ENCODE results near the gene CAPZA2.
A peak's percentile ranks its signal among the peaks of the same experiment; 100 is the strongest.

CAPZA2 gene

GRCh38 chr7:116862951-116863670 is 724 bp downstream of the CAPZA2 start:
- peak; percentile 61 for DNase-seq

DNA sequence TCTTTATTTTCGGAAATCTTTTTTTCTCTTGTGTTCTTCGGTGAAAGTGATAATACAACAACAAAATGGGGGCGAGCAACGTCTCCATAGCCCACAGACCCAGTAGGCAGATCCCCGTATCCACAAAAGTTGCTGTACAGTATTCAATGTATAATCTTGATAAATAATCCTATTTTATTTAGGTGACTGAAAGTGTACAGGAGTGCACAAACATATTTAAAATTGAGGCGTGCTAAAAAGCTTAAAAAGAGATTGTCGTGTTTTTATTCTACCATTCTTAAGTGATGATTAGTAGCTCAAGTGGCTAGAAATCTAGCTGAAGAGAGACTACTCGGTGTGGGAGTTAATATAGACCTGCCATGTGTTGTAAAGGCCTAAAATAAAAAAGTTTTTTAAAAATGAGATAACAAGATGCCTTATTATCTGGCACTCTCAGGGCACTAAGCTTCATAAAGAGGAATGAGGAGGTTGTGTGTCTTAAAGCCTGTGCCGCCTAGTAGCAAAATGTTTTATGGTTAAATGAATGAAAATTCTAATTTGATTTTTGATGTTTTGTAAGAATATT is 1.6 kb downstream of the CAPZA2 start:
- no peak for DNase-seq

- no peak for DNase-seq
Measured at GRCh38 chr7:116871061-116871700, 8.8 kb downstream of the CAPZA2 start.

- DNase-seq, result no peak
Measured at GRCh38 chr7:116872026-116872425, 9.6 kb downstream of the CAPZA2 start.

DNA sequence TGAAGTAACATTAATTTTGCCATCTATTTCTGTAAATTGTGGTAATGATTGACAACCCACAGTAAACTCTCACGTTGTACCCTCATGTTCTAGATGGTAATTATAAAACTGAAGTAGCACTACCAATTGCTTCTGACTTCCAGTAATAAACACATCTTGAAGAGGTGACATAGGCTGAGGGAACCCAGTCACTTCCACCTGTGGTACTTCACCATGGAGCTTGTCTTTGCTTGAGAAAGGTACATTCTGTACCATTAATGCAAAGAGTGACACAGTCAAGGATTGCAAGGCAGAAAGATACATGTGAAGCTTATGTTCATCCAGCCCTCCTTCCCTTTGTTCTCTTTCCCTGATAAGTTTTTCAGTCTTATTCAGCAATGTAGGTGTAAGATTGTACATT is 11.2 kb downstream of the CAPZA2 start:
- no peak for DNase-seq

GRCh38 chr7:116876664-116877442 is 14.5 kb downstream of the CAPZA2 start:
- no peak for DNase-seq

DNA sequence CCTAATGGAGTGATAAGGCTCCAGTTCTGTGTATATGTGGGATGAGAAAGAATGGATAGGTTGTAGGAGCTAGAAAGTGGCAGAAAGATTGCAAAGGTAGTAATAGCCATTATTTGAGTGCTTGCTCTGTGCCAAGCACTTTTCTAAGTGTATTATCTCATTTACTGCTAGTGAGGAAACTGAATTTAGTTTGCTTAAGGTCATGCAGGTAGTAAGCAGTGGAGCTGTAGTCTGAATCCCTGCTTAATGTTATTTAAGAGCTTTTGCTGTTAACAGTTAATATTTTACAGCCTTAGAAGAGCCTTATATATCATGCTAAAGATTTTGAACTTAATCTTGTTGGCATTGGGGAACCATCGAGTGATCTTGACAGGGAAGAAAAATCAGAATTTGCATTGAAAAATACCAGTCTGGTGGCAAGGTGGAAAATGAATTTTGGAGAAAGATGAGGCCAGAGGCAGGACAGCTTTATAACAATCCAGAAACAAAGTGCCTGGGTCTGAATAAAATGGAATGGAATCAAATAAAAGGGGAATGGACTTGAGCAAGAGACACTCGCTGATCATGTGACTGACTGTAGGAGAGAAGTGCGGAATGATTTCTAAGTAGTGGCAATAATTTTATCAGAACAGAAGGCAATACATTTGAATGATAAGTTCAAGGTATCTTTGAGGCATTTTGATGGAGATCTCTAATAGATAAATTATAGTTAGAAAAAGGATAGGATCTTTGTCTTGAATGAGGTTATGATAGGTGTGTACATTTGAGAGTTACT is 15.2 kb downstream of the CAPZA2 start:
- no peak for DNase-seq

DNA sequence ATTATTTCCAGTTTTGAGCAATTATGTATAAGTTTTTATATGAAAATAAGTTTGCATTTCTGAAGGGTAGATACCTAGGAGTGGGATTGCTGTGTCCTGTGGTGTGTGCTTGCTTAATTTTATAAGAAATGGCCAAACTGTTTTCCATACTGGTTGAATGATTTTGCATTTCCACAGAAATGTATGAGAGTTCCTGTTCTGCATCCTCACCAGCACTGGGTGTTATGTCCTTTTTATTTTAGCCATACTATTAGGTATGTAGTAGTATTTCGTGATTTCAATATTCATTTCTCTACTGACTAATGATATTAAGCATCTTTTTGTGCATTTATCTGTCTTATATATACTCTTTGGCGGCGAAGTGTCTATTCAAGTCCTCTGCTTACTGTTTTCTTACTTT is 22.3 kb downstream of the CAPZA2 start:
- DNase-seq, result no peak

GRCh38 chr7:116885724-116886123 is 23.3 kb downstream of the CAPZA2 start:
- no peak for DNase-seq

GRCh38 chr7:116886543-116887156 is 24.3 kb downstream of the CAPZA2 start:
- DNase-seq, result no peak

GRCh38 chr7:116888895-116889294 is 26.5 kb downstream of the CAPZA2 start:
- DNase-seq, result no peak

GRCh38 chr7:116895849-116896248 is 33.5 kb downstream of the CAPZA2 start:
- no peak for DNase-seq

DNA sequence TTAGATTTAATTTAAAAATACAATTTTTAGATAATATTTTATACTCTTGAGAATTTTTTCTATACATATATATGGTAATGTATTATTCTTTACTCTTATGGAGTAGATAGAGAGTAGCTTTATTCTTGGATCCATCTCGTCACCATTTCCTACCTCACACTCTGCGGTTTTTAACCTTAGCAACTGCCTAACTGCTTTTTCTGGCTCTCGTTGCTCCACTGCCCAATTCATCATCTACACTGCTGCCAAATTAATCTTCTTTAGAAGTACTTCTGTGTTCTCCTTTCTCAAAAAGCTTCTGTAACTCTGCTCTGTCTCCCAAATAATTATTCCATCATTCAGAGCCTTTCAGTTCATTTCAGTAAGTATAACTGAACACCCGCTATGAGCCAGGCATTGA is 35.3 kb downstream of the CAPZA2 start:
- DNase-seq, result no peak

DNA sequence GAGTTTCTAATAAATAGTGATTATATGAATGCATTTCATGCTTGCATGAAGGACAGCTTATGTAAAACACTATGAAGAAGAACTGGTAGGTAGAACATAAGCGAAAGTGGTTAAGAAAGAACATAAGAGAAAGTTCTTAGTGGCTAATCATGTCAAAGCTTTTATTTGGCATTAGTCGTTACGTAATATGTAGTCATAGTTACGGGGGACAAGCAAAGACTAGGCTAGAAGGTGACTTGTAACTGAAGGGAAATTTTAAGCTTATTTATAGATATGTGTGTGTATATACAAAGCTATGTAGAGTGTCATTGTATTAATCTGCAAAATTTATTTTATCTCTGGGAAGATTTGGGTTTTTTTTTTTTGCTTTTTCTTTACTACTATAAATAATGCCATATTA is 36.9 kb downstream of the CAPZA2 start:
- DNase-seq, result no peak

DNA sequence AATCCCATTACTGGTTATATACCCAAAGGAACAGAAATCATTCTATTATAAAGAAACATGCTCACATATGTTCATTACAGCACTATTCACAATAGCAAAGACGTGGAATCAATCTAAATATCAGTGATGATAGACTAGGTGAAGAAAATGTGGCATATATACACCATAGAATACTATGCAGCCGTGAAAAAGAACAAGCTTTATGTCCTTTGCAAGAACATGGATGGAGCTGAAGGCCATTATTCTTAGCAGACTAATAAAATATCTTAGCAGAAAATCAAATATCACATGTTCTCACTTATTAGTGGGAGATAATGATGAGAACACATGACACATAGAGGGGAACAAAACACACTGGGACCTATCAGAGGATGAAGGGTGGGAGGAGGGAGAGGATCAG is 38.8 kb downstream of the CAPZA2 start:
- DNase-seq, result no peak

DNA sequence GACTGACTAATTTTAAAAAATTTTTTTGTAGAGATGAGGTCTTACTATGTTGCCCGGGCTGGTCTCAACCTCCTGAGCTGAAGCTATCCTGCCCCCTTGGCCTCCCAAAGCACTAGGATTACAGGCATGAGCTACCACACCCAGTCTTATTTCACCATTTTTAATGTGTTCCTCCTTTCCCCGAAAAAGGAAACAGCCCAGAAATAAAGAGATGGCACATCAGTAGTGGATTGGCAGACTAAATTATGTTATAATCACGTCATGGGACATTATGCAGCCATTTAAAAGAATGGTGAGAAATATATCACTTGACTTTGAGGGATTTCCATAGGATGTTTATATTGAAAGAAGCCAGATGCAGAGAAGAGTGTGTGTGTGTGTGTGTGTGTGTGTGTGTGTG is 40.5 kb downstream of the CAPZA2 start:
- DNase-seq, result no peak

DNA sequence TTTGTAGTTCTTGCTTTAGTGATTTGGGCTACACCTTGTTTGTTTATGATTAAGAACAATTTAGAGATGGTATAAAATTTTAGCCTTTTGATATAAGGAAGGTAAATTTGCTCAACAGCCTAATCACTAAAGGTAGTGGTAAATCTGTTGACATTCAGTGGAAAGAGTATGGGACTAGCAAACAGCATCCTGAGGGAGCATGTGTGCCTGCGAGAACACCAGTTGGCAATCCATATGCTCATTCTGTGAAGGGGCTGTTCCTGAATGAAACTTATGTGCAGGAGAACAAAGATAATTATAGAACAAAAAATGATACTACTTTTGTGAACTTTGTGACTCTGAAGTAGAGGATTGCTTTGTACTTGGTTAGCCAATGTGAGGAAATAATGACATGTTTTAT is 44.0 kb downstream of the CAPZA2 start:
- DNase-seq, result no peak

- no peak for DNase-seq
Measured at GRCh38 chr7:116910383-116910782, 48.0 kb downstream of the CAPZA2 start.

GRCh38 chr7:116911801-116912200 is 49.4 kb downstream of the CAPZA2 start:
- DNase-seq, result no peak

DNA sequence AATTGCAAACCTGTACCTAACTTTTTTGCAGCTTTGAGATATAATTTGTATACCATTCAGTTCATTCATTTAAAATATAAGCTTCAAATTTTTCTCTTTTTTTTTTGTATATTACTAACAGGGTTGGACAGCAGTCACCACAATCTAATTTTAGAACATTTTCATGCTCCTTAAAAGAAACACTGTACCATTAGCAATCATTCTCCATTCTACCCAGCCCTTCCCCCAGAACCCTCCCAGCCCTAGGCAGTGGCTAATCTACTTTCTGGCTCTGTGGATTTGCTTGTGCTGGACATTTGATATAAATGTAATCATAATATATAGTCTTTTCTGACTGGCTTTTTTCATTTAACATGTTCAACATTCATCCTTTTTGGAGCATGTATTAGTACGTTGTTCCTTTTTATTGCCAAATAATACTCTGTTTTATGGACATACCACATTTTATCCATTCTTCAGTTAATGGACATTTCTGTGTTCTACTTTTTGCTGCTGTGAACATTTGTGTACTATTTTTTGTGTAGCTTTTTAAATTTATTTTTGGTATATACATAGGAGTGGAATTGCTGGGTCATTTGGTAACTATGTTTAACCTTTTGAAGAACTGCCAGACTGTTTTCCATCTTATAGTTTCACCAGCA is 50.0 kb downstream of the CAPZA2 start:
- no peak for DNase-seq

- DNase-seq, result no peak
Measured at GRCh38 chr7:116918704-116919103, 56.3 kb downstream of the CAPZA2 start.

DNA sequence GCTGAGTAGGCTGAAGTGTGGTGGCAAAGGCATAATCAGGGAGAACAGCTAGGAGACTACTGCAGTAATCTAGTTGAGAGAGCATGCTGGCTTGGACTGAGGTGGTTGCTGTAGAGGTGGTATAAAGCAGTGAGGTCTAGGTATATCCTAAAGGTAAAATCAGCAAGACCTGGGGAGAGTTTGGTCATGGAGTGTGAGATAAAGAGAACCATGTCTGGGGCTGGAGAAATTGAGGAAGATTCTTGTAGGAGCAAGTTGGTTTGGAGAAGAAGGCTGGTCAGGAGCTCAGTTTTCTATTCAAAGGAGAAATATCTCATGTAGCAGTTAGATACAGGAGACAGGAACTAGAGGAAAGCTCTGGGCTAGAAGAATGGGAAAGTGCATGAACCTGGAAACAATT is 58.0 kb downstream of the CAPZA2 start:
- no peak for DNase-seq
